ENCODE results near the gene DOCK8.

DNA sequence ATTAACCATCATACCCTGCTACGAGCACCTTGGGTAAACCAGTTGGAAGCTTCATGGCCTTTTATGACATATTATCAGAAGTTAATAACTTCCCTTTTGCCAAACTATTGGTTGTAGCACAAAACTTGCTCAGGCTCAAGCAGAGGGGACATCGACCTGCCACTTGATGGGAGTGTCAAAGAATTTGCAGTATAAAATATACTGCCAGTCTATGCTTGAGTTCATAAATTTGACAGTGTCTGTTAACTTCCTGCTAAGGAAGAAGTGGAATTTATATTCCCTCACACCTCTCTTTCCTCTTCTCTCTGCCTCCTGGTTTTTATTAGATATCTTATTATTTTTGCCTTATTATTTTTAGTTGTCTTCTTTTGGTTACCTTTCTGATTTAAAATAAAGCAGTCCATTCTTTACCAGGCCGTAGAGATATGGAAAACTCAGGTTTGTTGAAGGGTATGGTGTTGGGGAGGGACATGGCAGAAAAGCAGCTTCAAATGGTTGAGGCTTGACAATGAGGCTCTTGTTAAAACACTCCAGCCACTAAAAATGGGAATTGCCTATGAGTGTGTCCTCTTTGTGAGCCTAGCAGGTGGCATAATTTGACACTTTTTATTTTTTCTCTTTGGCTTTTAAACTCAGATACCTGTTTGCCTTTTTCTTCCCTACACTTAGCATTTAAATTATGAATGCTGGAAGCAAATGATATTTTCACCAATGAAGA lies 298.0 kb downstream of the DOCK8 start:
- no peak for TF ChIP-seq EZH2 (IDR thresholded peaks at IDR 0.05; ENCODE audit: insufficient read depth, poor library complexity, severe bottlenecking)
- no peak for TF ChIP-seq EZH2phosphoT487 (IDR thresholded peaks at IDR 0.05; ENCODE audit: insufficient read depth, low read depth)

All from GM23248 (cell line).